D721Med (cell line): Measurements from ENCODE around the gene SORCS2.

Source experiments
- DNase-seq: peaks from one replicate; pipeline ENCODE4 v3.0.0; 2011; ENCODE audit warnings: low spot score; ENCODE audit not compliant: insufficient read length
- FAIRE-seq: peaks from 2 replicates; lab custom pipeline; 2011; peaks lifted over from hg19 to GRCh38; lab: Jason Lieb, UNC
- TF ChIP-seq, protein P1 (sequence below): IDR thresholded peaks from 2 replicates; pipeline ENCODE4 v1.5.1; 2012; ENCODE audit warnings: mild to moderate bottlenecking, control low read depth; ENCODE audit not compliant: insufficient read depth; ENCODE audit errors: missing control alignments

The SORCS2 gene

DNA sequence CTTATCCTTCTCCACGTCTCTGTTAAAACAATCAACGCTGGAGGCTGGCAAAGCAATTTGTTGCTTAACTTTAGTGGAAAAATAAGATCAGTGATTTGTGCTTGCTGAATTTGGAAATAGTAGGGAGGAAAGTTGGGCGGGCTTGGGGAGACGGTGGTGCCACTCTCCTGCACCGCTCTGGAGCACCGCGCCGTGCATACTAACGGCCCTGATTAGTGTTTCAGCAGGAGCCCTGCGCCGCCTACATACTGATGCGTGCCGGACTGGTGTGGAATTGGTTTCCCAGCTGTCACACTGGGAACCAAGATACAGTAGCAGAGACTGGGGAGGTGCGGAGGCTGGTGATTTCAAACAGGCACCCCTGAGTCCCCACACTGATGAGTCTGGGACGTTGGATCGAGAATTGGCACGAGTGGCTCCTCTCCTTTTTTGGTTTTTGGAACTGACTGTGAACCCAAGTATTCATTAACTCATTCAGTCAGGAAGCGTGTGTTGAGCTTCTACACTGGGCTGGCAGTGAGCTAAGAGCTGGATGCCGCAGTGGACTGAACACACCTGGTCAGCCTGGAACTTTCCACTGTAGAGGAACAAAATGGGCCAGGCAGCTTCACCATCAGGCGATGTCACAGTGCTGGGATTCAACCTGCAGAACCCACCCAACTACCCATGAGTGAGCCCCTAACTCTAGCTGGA, 271.4 kb downstream of the SORCS2 start:
- FAIRE-seq (no peak), DNase-seq (no peak)
- TF ChIP-seq, protein P1, sequence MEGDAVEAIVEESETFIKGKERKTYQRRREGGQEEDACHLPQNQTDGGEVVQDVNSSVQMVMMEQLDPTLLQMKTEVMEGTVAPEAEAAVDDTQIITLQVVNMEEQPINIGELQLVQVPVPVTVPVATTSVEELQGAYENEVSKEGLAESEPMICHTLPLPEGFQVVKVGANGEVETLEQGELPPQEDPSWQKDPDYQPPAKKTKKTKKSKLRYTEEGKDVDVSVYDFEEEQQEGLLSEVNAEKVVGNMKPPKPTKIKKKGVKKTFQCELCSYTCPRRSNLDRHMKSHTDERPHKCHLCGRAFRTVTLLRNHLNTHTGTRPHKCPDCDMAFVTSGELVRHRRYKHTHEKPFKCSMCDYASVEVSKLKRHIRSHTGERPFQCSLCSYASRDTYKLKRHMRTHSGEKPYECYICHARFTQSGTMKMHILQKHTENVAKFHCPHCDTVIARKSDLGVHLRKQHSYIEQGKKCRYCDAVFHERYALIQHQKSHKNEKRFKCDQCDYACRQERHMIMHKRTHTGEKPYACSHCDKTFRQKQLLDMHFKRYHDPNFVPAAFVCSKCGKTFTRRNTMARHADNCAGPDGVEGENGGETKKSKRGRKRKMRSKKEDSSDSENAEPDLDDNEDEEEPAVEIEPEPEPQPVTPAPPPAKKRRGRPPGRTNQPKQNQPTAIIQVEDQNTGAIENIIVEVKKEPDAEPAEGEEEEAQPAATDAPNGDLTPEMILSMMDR: no peak

DNA sequence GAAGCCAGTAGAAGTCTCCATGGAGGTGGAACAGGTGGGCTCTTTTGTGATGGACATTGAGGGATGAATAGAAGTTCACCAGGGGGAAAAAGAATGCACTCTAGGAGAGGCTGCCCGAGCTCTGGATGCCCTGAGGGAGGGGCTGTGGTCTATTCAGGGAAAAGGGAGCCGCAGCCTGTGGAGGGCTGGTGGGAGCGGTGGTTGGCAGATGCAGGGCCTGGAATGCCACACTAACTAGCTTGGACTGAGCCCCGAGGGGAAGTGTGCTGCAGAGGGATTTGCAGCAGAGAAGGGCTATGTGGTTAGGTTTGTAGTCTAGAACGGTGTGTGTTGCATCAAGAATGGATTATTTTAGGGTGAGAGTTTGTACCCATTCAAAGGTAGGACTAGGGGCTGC, 271.9 kb downstream of the SORCS2 start:
- TF ChIP-seq, protein P1: no peak
- FAIRE-seq (no peak), DNase-seq (no peak)

DNA sequence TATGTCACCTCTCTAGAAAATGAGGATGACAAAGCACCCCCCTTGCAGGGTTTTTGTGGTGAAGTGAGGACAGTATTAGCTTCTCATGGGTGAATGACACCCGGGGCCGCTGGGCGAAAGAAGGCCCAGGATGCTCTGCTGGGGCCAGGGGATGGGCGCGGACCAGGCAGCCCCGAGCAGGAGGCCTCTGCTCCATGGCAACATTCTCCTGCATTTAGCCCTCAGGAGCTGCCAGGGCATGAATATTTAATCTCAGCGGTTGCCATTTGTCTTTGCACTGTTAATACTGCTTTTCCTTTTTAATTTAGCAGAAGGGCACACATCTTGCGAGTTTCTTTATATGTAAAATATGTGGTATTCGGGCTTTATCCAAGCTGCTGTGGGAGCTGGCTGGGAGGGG, 272.7 kb downstream of the SORCS2 start:
- FAIRE-seq (no peak), DNase-seq (no peak)
- TF ChIP-seq, protein P1: no peak

DNA sequence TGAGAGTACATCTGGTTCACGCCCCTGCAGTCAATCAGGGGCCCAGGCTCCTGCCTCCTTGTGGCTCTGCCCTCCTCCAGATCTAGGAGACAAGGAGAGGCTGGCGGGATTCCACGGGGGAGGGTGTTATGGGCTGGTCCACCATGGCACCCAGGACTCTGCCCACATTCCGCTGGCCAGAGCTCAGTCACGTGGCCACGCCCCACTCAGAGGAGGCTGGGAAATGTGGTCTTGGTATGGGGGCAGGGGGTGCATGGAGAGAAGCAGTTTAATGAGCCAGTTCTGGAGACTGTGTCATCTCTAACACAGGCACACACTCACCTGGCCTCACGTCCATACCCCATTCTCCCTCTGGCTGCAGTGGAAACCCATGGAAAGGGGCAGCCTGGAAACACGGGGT, 273.9 kb downstream of the SORCS2 start:
- TF ChIP-seq, protein P1: no peak
- no peak for FAIRE-seq

DNA sequence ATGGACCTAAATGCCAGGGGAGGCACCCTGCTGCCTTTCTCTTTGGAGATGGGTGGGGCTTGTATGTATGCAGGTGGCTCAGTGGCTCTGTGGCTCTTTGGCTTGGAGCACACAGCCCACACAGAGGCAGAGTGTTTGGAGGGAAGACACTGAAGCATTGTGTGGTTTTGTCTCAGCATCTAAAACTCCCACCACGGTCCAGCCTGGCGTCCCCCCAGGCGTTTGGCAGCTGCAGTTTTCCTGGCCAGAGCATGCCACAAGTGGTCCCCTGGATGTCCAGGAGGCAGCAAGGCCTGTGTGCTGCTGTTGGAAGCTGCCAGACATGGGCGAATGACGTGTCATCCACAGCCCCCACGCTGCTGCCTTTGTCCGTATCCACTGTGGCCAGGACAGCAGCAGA, 274.6 kb downstream of the SORCS2 start:
- no peak for FAIRE-seq
- TF ChIP-seq, protein P1: no peak

More for the DNA sequence above, 273.9 kb downstream of the SORCS2 start:
- no peak for DNase-seq

DNA sequence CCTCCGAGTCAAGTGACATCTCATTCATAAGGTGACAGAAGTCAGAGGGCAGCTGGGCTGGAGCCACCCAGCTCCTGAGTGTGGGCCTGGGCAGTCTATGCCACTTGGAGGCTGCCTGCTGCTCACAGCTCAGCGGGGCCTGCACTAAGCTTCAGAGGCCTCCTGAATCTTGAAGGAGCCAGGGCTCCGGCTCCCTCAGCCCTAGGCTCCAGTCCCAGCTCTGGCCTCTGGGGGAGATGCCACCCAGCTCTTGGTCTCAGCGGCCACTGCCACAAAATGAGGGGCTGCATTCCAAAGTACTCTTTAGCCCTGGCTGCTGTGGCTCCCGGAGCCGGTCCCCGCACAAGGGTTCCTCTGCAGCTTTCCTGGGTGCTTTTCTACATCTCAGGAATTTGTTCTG, 275.1 kb downstream of the SORCS2 start:
- DNase-seq (no peak), FAIRE-seq (no peak)
- TF ChIP-seq, protein P1: no peak

More for the DNA sequence above, 274.6 kb downstream of the SORCS2 start:
- no peak for DNase-seq

DNA sequence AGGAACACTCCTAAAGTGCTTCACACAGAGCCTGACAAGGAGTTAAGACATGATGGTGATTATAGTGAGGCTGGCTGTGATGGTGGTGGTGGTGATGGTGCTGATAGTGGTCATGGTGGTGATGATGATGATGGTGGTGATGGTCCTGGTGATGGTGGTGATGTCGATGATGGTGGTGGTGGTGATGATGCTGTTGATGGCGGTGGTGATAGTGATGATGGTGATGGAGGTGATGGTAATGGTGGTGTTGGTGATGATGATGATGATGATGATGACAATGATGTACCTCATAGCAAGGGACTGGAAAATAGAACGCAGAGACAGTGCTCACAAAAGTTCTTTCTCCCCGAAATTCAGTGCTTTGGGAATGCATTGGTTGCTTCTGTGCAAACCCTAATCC, 276.7 kb downstream of the SORCS2 start:
- DNase-seq (no peak), FAIRE-seq (no peak)
- TF ChIP-seq, protein P1: no peak
